ENCODE measurements around the gene NKIRAS1. TPM values are rescaled to one million over a fixed set of nuclear protein-coding genes. Genes with fewer than 3 reads are reported as not detected.

Gene NKIRAS1
- total RNA-seq, 2 experiments from 2014 or later, result 3.2 to 3.8 TPM

DNA sequence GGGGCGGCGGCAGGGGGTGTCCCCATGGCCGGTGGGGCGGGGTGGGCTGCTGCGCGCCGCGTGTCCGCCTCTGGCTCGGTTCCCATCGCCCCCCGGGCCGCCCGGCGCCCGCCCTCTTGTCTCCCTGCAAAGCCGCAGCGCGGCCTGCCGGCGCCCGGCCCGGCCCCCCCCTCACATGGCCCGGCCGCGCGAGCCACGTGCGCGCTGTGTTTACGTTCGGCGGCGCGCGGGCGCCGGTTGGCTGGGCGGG lies 28.8 kb upstream of the NKIRAS1 start:
- H3K4me3 ChIP-seq (ENCODE audit: low read length), result peak overlapping the region; percentile 34
- H3K36me3 ChIP-seq (ENCODE audit: insufficient read depth, low read length), result peaks cover 6% of the 10 kb centered on the region
- no peak for DNase-seq
- H3K36me3 Mint-ChIP-seq (ENCODE audit: low read depth), result peaks cover 19% of the 10 kb centered on the region
- H3K27ac ChIP-seq (ENCODE audit: low read depth in 1 of 2, low read length in 2 of 2), result peak overlapping the region; percentile 74 to 78
- intact Hi-C loops (cut with DNase I, micrococcal nuclease), result loop anchor here (1.0 to 10.0 kb wide), 5 partner anchors 28 to 1849 kb away; partner anchors contain the start of genes RPL15 (in 2 of the 2), OXSM (in 1 of the 2), UBE2E1 (in 1 of the 2) and UBE2E2 (in 1 of the 2)
- CTCF ChIA-PET, result no interaction called here
- H3K9me3 ChIP-seq (ENCODE audit: control insufficient read depth in 1 of 2, insufficient read depth in 1 of 2, low read length in 2 of 2), result no peaks in the 10 kb centered on the region
- peaks cover 32% of the 10 kb centered on the region for H3K4me1 ChIP-seq (ENCODE audit: insufficient read depth, low read length)
- peak overlapping the region; percentile 92 for H3K27ac Mint-ChIP-seq
- no peaks in the 10 kb centered on the region for H3K9me3 Mint-ChIP-seq
- H3K4me3 Mint-ChIP-seq, result peak overlapping the region; percentile 81
- no peaks in the 10 kb centered on the region for H3K27me3 ChIP-seq (ENCODE audit: control insufficient read depth in 1 of 2, insufficient read depth in 2 of 2, low read length in 2 of 2)
- peaks cover 54% of the 10 kb centered on the region for H3K4me1 Mint-ChIP-seq (ENCODE audit: low read depth)
- no peak for ATAC-seq (ENCODE audit: poor library complexity)
- POLR2A ChIA-PET, result interaction anchor here (1.1 to 6.6 kb wide), 3 partner anchors 25 to 47 kb away, joined by 3 to 95 read pairs (median 5); partner anchors contain the start of genes NKIRAS1 and RPL15
- H3K27me3 Mint-ChIP-seq, result no peaks in the 10 kb centered on the region
- TF ChIP-seq, protein P1, sequence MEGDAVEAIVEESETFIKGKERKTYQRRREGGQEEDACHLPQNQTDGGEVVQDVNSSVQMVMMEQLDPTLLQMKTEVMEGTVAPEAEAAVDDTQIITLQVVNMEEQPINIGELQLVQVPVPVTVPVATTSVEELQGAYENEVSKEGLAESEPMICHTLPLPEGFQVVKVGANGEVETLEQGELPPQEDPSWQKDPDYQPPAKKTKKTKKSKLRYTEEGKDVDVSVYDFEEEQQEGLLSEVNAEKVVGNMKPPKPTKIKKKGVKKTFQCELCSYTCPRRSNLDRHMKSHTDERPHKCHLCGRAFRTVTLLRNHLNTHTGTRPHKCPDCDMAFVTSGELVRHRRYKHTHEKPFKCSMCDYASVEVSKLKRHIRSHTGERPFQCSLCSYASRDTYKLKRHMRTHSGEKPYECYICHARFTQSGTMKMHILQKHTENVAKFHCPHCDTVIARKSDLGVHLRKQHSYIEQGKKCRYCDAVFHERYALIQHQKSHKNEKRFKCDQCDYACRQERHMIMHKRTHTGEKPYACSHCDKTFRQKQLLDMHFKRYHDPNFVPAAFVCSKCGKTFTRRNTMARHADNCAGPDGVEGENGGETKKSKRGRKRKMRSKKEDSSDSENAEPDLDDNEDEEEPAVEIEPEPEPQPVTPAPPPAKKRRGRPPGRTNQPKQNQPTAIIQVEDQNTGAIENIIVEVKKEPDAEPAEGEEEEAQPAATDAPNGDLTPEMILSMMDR (IDR thresholded peaks at IDR 0.05), result no peak

DNA sequence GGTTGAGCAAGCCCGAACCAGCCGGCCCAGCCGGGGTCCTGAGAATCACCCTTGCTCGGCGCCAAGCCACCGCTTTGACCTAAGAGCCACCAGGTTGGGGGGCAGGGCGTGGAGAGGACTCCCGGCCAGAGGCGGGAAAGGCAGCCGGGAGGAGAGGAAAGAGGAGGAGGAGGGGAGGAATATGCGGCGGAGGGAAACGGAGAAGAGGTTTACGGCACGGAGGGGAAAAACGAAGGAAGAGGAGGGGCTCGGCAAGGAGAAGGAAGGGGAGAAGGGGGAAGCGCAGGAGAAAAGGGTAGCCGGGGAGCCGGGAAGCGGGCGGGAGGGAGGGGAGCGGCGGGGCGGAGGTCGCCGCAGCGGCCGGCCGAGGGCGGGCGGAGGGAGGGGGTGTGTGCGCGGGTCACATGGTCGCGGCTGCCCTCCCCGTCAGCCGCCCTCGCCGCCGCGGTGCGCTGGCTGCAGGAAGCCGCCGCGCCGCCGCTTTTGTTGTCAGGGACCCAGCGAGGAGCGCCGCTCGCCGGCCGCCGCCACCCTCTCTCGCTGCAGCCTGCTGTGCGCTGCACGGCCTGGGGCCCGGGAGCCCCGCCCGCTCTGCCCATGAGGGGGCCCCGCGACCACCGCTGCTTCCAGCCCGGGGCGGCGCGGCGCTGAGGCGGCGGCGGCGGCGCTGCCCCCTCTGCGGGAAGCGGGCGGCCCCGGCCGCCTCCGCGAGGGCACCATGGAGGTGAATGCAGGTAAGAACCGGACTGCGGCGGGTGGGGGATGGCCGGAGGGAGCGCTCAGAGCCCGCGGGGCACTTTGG lies 28.3 kb upstream of the NKIRAS1 start, which contains the start of gene NR1D2:
Gene NR1D2 (plus strand): TSS at position 426 of the 802 bp plus-strand sequence. CDS start 293 bp downstream, at position 719.
- CTCF ChIA-PET, result no interaction called here
- Mint-ChIP-seq H3K36me3 (ENCODE audit: low read depth) (peaks cover 19% of the 10 kb centered on the region), H3K4me1 (ENCODE audit: low read depth) (peaks cover 48% of the 10 kb centered on the region)

More for the DNA sequence above, 28.3 kb upstream of the NKIRAS1 start, which contains the start of gene NR1D2:
- POLR2A ChIA-PET, result interaction anchor here (1.0 to 6.6 kb wide), 4 partner anchors 21 to 136 kb away, joined by 4 to 95 read pairs (median 34); partner anchors contain the start of genes NKIRAS1 and RPL15
- TF ChIP-seq, protein P1 (IDR thresholded peaks at IDR 0.05), result no peak
- Histone ChIP-seq H3K36me3 (ENCODE audit: insufficient read depth, low read length) (peaks cover 6% of the 10 kb centered on the region), H3K27ac (ENCODE audit: low read depth in 1 of 2, low read length in 2 of 2) (peak within 1 kb of the TSS; percentile 78 to 92), H3K27me3 (ENCODE audit: control insufficient read depth in 1 of 2, insufficient read depth in 2 of 2, low read length in 2 of 2) (no peaks in the 10 kb centered on the region), H3K9me3 (ENCODE audit: control insufficient read depth in 1 of 2, insufficient read depth in 1 of 2, low read length in 2 of 2) (no peaks in the 10 kb centered on the region), H3K4me1 (ENCODE audit: insufficient read depth, low read length) (peaks cover 31% of the 10 kb centered on the region), H3K4me3 (ENCODE audit: low read length) (peak within 1 kb of the TSS; percentile 95)
- no peaks in the 10 kb centered on the region for H3K27me3 Mint-ChIP-seq
- ATAC-seq (ENCODE audit: poor library complexity), result peak; percentile 48
- intact Hi-C loops (cut with DNase I, micrococcal nuclease), result loop anchor here (1.0 to 10.0 kb wide), 6 partner anchors 28 to 1850 kb away; partner anchors contain the start of genes RPL15 (in 2 of the 2), UBE2E1 (in 2 of the 2), OXSM (in 1 of the 2) and UBE2E2 (in 1 of the 2)
- H3K4me3 Mint-ChIP-seq, result peak within 1 kb of the TSS; percentile 95
- H3K9me3 Mint-ChIP-seq, result no peaks in the 10 kb centered on the region
- peak; percentile 66 to 94 (median 80) for DNase-seq
- peak within 1 kb of the TSS; percentile 96 for H3K27ac Mint-ChIP-seq
